H9 (cell line): Measurements from ENCODE around the gene ADGRG4. TPM values are rescaled to one million over a fixed set of nuclear protein-coding genes. Genes with fewer than 3 reads are reported as not detected.

Experiments used
- DNase-seq: peaks from one replicate; pipeline ENCODE4 v3.0.0-alpha.2; 2017
- H2AFZ ChIP-seq: one replicate; pipeline ENCODE4 v1.6.1; 2013; ENCODE audit warnings: mild to moderate bottlenecking, low read length, control low read depth, moderate library complexity
- H2AK5ac ChIP-seq: 2 replicates; pipeline ENCODE4 v1.6.1; 2013; ENCODE audit warnings: low read length, control low read depth, mixed read lengths; ENCODE audit not compliant: insufficient read length
- H2BK120ac ChIP-seq: one replicate; pipeline ENCODE4 v1.6.1; 2013; ENCODE audit warnings: low read depth, mild to moderate bottlenecking, low read length, control low read depth, inconsistent platforms; ENCODE audit not compliant: poor library complexity, severe bottlenecking
- H2BK12ac ChIP-seq: 2 replicates; pipeline ENCODE4 v1.6.1; 2013; ENCODE audit warnings: low read length, control low read depth, mixed read lengths, low read depth; ENCODE audit not compliant: insufficient read length
- H2BK15ac ChIP-seq: 2 replicates; pipeline ENCODE4 v1.6.1; 2013; ENCODE audit warnings: low read depth, low read length, control low read depth
- H2BK20ac ChIP-seq: one replicate; pipeline ENCODE4 v1.6.1; 2013; ENCODE audit warnings: low read depth, mild to moderate bottlenecking, low read length, control low read depth, inconsistent platforms; ENCODE audit not compliant: poor library complexity, severe bottlenecking
- H2BK5ac ChIP-seq: 2 replicates; pipeline ENCODE4 v1.6.1; 2013; ENCODE audit warnings: low read length, control low read depth, mixed read lengths; ENCODE audit not compliant: insufficient read length
- H3K14ac ChIP-seq: 2 replicates; pipeline ENCODE4 v1.6.1; 2013; ENCODE audit warnings: low read length, control low read depth; ENCODE audit not compliant: insufficient read depth
- H3K18ac ChIP-seq: 2 replicates; pipeline ENCODE4 v1.6.1; 2013; ENCODE audit warnings: low read depth, mild to moderate bottlenecking, mixed read lengths, low read length, control low read depth; ENCODE audit not compliant: insufficient read length
- H3K23ac ChIP-seq: 2 replicates; pipeline ENCODE4 v1.6.1; 2013; ENCODE audit warnings: low read length, control low read depth, mixed read lengths, low read depth; ENCODE audit not compliant: insufficient read length
- H3K23me2 ChIP-seq: 2 replicates; pipeline ENCODE4 v1.6.1; 2013; ENCODE audit warnings: low read depth, mild to moderate bottlenecking, mixed read lengths, low read length, control low read depth; ENCODE audit not compliant: insufficient read length, poor library complexity, severe bottlenecking
- H3K27ac ChIP-seq: 2 replicates; pipeline ENCODE4 v1.5.1; 2013; ENCODE audit warnings: low read length, control low read depth, mixed read lengths, low read depth; ENCODE audit not compliant: insufficient read length
- H3K27me3 ChIP-seq: 2 replicates; pipeline ENCODE4 v1.6.1; 2013; ENCODE audit warnings: low read length, control low read depth, inconsistent platforms; ENCODE audit not compliant: insufficient read depth
- H3K4ac ChIP-seq: 2 replicates; pipeline ENCODE4 v1.6.1; 2013; ENCODE audit warnings: low read depth, mild to moderate bottlenecking, control low read depth, inconsistent platforms, low read length, moderate library complexity
- H3K4me1 ChIP-seq: 2 replicates; pipeline ENCODE4 v1.6.1; 2013; ENCODE audit warnings: low read length, control low read depth, inconsistent platforms; ENCODE audit not compliant: insufficient read depth
- H3K4me2 ChIP-seq: 2 replicates; pipeline ENCODE4 v1.6.1; 2013; ENCODE audit warnings: low read length, control low read depth, mixed read lengths; ENCODE audit not compliant: insufficient read length, insufficient read depth
- H3K56ac ChIP-seq: 2 replicates; pipeline ENCODE4 v1.6.1; 2013; ENCODE audit warnings: low read depth, mild to moderate bottlenecking, mixed read lengths, low read length, control low read depth; ENCODE audit not compliant: insufficient read length
- H3K79me1 ChIP-seq: 2 replicates; pipeline ENCODE4 v1.6.1; 2013; ENCODE audit warnings: low read depth, mild to moderate bottlenecking, moderate library complexity, low read length, control low read depth, inconsistent platforms; ENCODE audit not compliant: insufficient read depth, poor library complexity, severe bottlenecking
- H3K79me2 ChIP-seq: 2 replicates; pipeline ENCODE4 v1.6.1; 2013; ENCODE audit warnings: low read length, control low read depth, inconsistent platforms; ENCODE audit not compliant: insufficient read depth
- H3K9ac ChIP-seq: 2 replicates; pipeline ENCODE4 v1.6.1; 2013; ENCODE audit warnings: low read length, control low read depth, mixed read lengths; ENCODE audit not compliant: insufficient read length; ENCODE audit errors: extremely low read depth
- H3K9me3 ChIP-seq: one replicate; pipeline ENCODE4 v1.6.1; 2013; ENCODE audit warnings: low read depth, low read length, inconsistent platforms; ENCODE audit not compliant: control insufficient read depth
- H3T11ph ChIP-seq: one replicate; pipeline ENCODE4 v1.6.1; 2013; ENCODE audit warnings: mild to moderate bottlenecking, low read length, control low read depth, inconsistent platforms
- H4K20me1 ChIP-seq: one replicate; pipeline ENCODE4 v1.6.1; 2013; ENCODE audit not compliant: control insufficient read depth, insufficient read length, insufficient read depth
- H4K5ac ChIP-seq: 2 replicates; pipeline ENCODE4 v1.6.1; 2013; ENCODE audit warnings: low read depth, mild to moderate bottlenecking, mixed read lengths, low read length, control low read depth; ENCODE audit not compliant: insufficient read length
- H4K8ac ChIP-seq: replicated peaks from 2 replicates; pipeline ENCODE4 v1.6.1; 2013; ENCODE audit warnings: low read length, control low read depth, mixed read lengths, low read depth; ENCODE audit not compliant: insufficient read length
- H4K91ac ChIP-seq: 2 replicates; pipeline ENCODE4 v1.6.1; 2013; ENCODE audit warnings: low read depth, mild to moderate bottlenecking, moderate library complexity, mixed read lengths, low read length, control low read depth; ENCODE audit not compliant: insufficient read length
- H3K27ac Mint-ChIP-seq, 3 experiments: 2 replicates in 2 of 3; 3 replicates in 1 of 3; pipeline ENCODE4 v1.8.0; 2020 to 2021; ENCODE audit warnings: mixed read lengths in 3 of 3, mild to moderate bottlenecking in 1 of 3, moderate library complexity in 1 of 3
- H3K27me3 Mint-ChIP-seq: 2 replicates; pipeline ENCODE4 v1.8.0; 2021; ENCODE audit warnings: low read depth, mild to moderate bottlenecking, moderate library complexity, mixed read lengths
- H3K36me3 Mint-ChIP-seq, 3 experiments: 2 replicates in 2 of 3; 3 replicates in 1 of 3; pipeline ENCODE4 v1.8.0; 2020 to 2021; ENCODE audit warnings: low read depth in 3 of 3, mixed read lengths in 3 of 3; ENCODE audit not compliant: insufficient read depth in 1 of 3
- H3K4me1 Mint-ChIP-seq, 2 experiments: 2 replicates each; pipeline ENCODE4 v1.8.0; 2020; ENCODE audit warnings: mixed read lengths in 2 of 2
- H3K4me3 Mint-ChIP-seq, 2 experiments: 2 replicates in 1 of 2; 3 replicates in 1 of 2; pipeline ENCODE4 v1.8.0; 2020 to 2021; ENCODE audit warnings: mild to moderate bottlenecking in 2 of 2, mixed read lengths in 2 of 2, moderate library complexity in 1 of 2
- H3K9me3 Mint-ChIP-seq, 2 experiments: 2 replicates in 1 of 2; 3 replicates in 1 of 2; pipeline ENCODE4 v1.8.0; 2020; ENCODE audit warnings: mild to moderate bottlenecking in 2 of 2, mixed read lengths in 2 of 2, moderate library complexity in 1 of 2
- WGBS: extraction: QIAGEN DNeasy Blood & Tissue Kit; methylation state at CpG from one replicate; pipeline ENCODE4 v1.1.7; 2013; ENCODE audit warnings: missing lambda C conversion rate, low lambda C conversion rate, mixed read lengths; ENCODE audit not compliant: insufficient read length; ENCODE audit errors: extremely low coverage; 5-methylcytosine and 5-hydroxymethylcytosine counted together
- total RNA-seq: library from RNA; stranded (reverse); gene quantifications from 2 replicates; pipeline ENCODE4 v1.2.1, GENCODE V29; 2021
- TF ChIP-seq, protein P1 (sequence below): fragments of 200-600 bp; sonication (generic); conservative IDR thresholded peaks from 3 replicates; pipeline ENCODE4 v1.8.0; 2021; ENCODE audit warnings: antibody characterized with exemption, mild to moderate bottlenecking

ADGRG4 gene
- total RNA-seq, 1 experiment from 2014 or later, result not detected

DNA sequence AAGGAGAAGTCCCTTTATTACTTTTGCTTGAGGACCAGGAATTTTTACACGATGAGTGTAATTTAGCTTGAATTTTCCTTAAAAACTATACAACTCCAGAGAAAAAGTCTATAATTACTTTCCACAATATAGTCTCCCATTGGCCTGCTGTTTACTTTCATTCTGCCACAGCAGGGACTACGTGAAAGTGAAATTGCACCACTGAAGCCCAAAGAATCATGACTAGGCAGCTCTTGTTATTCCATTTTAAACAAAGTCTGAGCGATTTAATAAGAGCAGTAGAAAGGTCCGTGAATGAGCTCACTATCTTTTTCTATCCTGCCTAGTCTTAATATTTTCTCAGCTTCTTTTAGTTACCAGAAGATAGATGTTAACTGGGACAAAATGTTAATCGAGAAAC, 68.6 kb downstream of the ADGRG4 start:
- H3K18ac ChIP-seq, result no peak overlapping the region
- H2AK5ac ChIP-seq, result no peak overlapping the region
- H3T11ph ChIP-seq, result no peak overlapping the region
- H4K20me1 ChIP-seq, result no peaks in the 10 kb centered on the region
- H3K56ac ChIP-seq, result no peak overlapping the region
- no peaks in the 10 kb centered on the region for H3K27me3 ChIP-seq
- H3K79me2 ChIP-seq, result no peaks in the 10 kb centered on the region
- H2BK12ac ChIP-seq, result no peak overlapping the region
- no peak overlapping the region for H3K4me3 Mint-ChIP-seq
- WGBS, result no CpG with 5 or more reads among the region's 5 CpGs
- H3K14ac ChIP-seq, result no peak overlapping the region
- H3K27me3 Mint-ChIP-seq, result peaks cover 2% of the 10 kb centered on the region; the same call in 1 of the 2 replicates
- no peak overlapping the region for H3K4me2 ChIP-seq
- TF ChIP-seq, protein P1, sequence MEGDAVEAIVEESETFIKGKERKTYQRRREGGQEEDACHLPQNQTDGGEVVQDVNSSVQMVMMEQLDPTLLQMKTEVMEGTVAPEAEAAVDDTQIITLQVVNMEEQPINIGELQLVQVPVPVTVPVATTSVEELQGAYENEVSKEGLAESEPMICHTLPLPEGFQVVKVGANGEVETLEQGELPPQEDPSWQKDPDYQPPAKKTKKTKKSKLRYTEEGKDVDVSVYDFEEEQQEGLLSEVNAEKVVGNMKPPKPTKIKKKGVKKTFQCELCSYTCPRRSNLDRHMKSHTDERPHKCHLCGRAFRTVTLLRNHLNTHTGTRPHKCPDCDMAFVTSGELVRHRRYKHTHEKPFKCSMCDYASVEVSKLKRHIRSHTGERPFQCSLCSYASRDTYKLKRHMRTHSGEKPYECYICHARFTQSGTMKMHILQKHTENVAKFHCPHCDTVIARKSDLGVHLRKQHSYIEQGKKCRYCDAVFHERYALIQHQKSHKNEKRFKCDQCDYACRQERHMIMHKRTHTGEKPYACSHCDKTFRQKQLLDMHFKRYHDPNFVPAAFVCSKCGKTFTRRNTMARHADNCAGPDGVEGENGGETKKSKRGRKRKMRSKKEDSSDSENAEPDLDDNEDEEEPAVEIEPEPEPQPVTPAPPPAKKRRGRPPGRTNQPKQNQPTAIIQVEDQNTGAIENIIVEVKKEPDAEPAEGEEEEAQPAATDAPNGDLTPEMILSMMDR, result no peak
- H3K9ac ChIP-seq, result no peak overlapping the region
- H3K27ac ChIP-seq, result no peak overlapping the region
- no peaks in the 10 kb centered on the region for H3K36me3 Mint-ChIP-seq
- H2BK120ac ChIP-seq, result no peak overlapping the region
- H3K9me3 ChIP-seq, result peaks cover 42% of the 10 kb centered on the region
- no peak for DNase-seq
- no peak overlapping the region for H2AFZ ChIP-seq
- H3K4me1 ChIP-seq, result no peaks in the 10 kb centered on the region
- H3K4ac ChIP-seq, result no peak overlapping the region
- H3K23me2 ChIP-seq, result no peaks in the 10 kb centered on the region
- no peak overlapping the region for H3K23ac ChIP-seq
- no peak overlapping the region for H4K91ac ChIP-seq
- no peak overlapping the region for H4K5ac ChIP-seq
- no peak overlapping the region for H3K27ac Mint-ChIP-seq
- no peak overlapping the region for H4K8ac ChIP-seq
- no peak overlapping the region for H2BK5ac ChIP-seq
- H3K9me3 Mint-ChIP-seq, result peaks cover 56 to 65% of the 10 kb centered on the region in 2 experiments
- H2BK15ac ChIP-seq, result no peak overlapping the region
- H3K4me1 Mint-ChIP-seq, result no peaks in the 10 kb centered on the region
- no peak overlapping the region for H2BK20ac ChIP-seq
- no peaks in the 10 kb centered on the region for H3K79me1 ChIP-seq
